Activated naive CD4-positive, alpha-beta T cell treated with anti-CD3 and anti-CD28 coated beads, Interleukin-2, amount 50 U/mL, for 72 hours (primary cell): Measurements from ENCODE around the gene CTIF. TPM values are rescaled to one million over a fixed set of nuclear protein-coding genes. Genes with fewer than 3 reads are reported as not detected.

Experiments
- ATAC-seq, 2 donors: fragments of 150-1000 bp; cut with Tn5 transposase; 2 replicates each; pipeline ENCODE4 v1.10.0; 2021; ENCODE audit warnings: mild to moderate bottlenecking in 2 of 2, moderate library complexity in 2 of 2
- DNase-seq, 2 donors: peaks; one replicate each; pipeline ENCODE4 v3.0.0; 2021 to 2022; ENCODE audit warnings: low spot score in 2 of 2
- H3K27ac Mint-ChIP-seq, 2 donors: one replicate each; pipeline ENCODE4 v1.8.0; 2022; ENCODE audit warnings: mild to moderate bottlenecking in 2 of 2, mixed read lengths in 2 of 2
- H3K36me3 Mint-ChIP-seq, 2 donors: one replicate each; pipeline ENCODE4 v1.8.0; 2022; ENCODE audit warnings: mixed read lengths in 2 of 2
- H3K9me3 Mint-ChIP-seq, 2 donors: one replicate each; pipeline ENCODE4 v1.8.0; 2022; ENCODE audit warnings: mixed read lengths in 2 of 2
- total RNA-seq, 2 donors: library from RNA; stranded (reverse); gene quantifications; one replicate each; pipeline ENCODE4 v1.2.3, GENCODE V29; 2022

CTIF gene
- total RNA-seq, 2 donors from 2014 or later = 2.4 to 7.9 TPM

- Mint-ChIP-seq H3K36me3 (no peaks in the 10 kb centered on the region), H3K9me3 (peaks cover 0 to 4% of the 10 kb centered on the region in 2 donors)
- no peak for DNase-seq
These were observed 343.5 kb downstream of the CTIF start for GRCh38 chr18:48882379-48882778.

GRCh38 chr18:48884306-48884705 lies 345.5 kb downstream of the CTIF start:
- no peak for DNase-seq
- H3K27ac Mint-ChIP-seq = peak overlapping the region in 1 of 2 donors; percentile 45
- H3K9me3 Mint-ChIP-seq = peaks cover 0 to 4% of the 10 kb centered on the region in 2 donors
- no peaks in the 10 kb centered on the region for H3K36me3 Mint-ChIP-seq
- ATAC-seq = no peak

More at GRCh38 chr18:48882379-48882778, 343.5 kb downstream of the CTIF start:
- no peak for ATAC-seq
- H3K27ac Mint-ChIP-seq = no peak overlapping the region

- DNase-seq = no peak
- peaks cover 0 to 4% of the 10 kb centered on the region in 2 donors for H3K9me3 Mint-ChIP-seq
- no peak for ATAC-seq
- H3K27ac Mint-ChIP-seq = peak overlapping the region; percentile 45 to 87
- H3K36me3 Mint-ChIP-seq = no peaks in the 10 kb centered on the region
These were observed 345.9 kb downstream of the CTIF start for GRCh38 chr18:48884771-48885170.

GRCh38 chr18:48885266-48885923 lies 346.6 kb downstream of the CTIF start:
- no peaks in the 10 kb centered on the region for H3K36me3 Mint-ChIP-seq
- ATAC-seq (no peak), DNase-seq (no peak)
- peaks cover 0 to under 1% of the 10 kb centered on the region in 2 donors for H3K9me3 Mint-ChIP-seq
- peak overlapping the region in 1 of 2 donors; percentile 45 for H3K27ac Mint-ChIP-seq

GRCh38 chr18:48885924-48886400 lies 347.1 kb downstream of the CTIF start:
- DNase-seq = no peak
- no peak for ATAC-seq
- Mint-ChIP-seq H3K36me3 (no peaks in the 10 kb centered on the region), H3K27ac (no peak overlapping the region), H3K9me3 (no peaks in the 10 kb centered on the region)

GRCh38 chr18:48886520-48887293 lies 347.9 kb downstream of the CTIF start:
- Mint-ChIP-seq H3K9me3 (no peaks in the 10 kb centered on the region), H3K27ac (no peak overlapping the region), H3K36me3 (no peaks in the 10 kb centered on the region)
- ATAC-seq = no peak
- DNase-seq = no peak

GRCh38 chr18:48887294-48887904 lies 348.6 kb downstream of the CTIF start:
- Mint-ChIP-seq H3K36me3 (no peaks in the 10 kb centered on the region), H3K27ac (no peak overlapping the region), H3K9me3 (no peaks in the 10 kb centered on the region)
- DNase-seq (no peak), ATAC-seq (no peak)

GRCh38 chr18:48887905-48888772 lies 349.3 kb downstream of the CTIF start:
- Mint-ChIP-seq H3K36me3 (no peaks in the 10 kb centered on the region), H3K27ac (no peak overlapping the region), H3K9me3 (no peaks in the 10 kb centered on the region)
- DNase-seq (no peak), ATAC-seq (no peak)

- Mint-ChIP-seq H3K27ac (no peak overlapping the region), H3K9me3 (no peaks in the 10 kb centered on the region), H3K36me3 (no peaks in the 10 kb centered on the region)
- DNase-seq (no peak), ATAC-seq (no peak)
These were observed 349.9 kb downstream of the CTIF start for GRCh38 chr18:48888773-48889080.

- no peaks in the 10 kb centered on the region for H3K36me3 Mint-ChIP-seq
These were observed 350.5 kb downstream of the CTIF start for GRCh38 chr18:48889115-48889941.

GRCh38 chr18:48889981-48890762 lies 351.3 kb downstream of the CTIF start:
- Mint-ChIP-seq H3K27ac (peak overlapping the region in 1 of 2 donors; percentile 28), H3K9me3 (no peaks in the 10 kb centered on the region), H3K36me3 (no peaks in the 10 kb centered on the region)
- no peak for DNase-seq
- no peak for ATAC-seq

More at GRCh38 chr18:48889115-48889941, 350.5 kb downstream of the CTIF start:
- Mint-ChIP-seq H3K27ac (no peak overlapping the region), H3K9me3 (no peaks in the 10 kb centered on the region)
- no peak for DNase-seq
- ATAC-seq = no peak

- H3K36me3 Mint-ChIP-seq = no peaks in the 10 kb centered on the region
- ATAC-seq = no peak
These were observed 352.9 kb downstream of the CTIF start for GRCh38 chr18:48891721-48892120.

GRCh38 chr18:48892146-48892855 lies 353.5 kb downstream of the CTIF start:
- Mint-ChIP-seq H3K9me3 (no peaks in the 10 kb centered on the region), H3K27ac (no peak overlapping the region), H3K36me3 (no peaks in the 10 kb centered on the region)
- DNase-seq = no peak
- no peak for ATAC-seq

More at GRCh38 chr18:48891721-48892120, 352.9 kb downstream of the CTIF start:
- H3K27ac Mint-ChIP-seq = no peak overlapping the region
- no peak for DNase-seq
- H3K9me3 Mint-ChIP-seq = no peaks in the 10 kb centered on the region

GRCh38 chr18:48893061-48893607 lies 354.3 kb downstream of the CTIF start:
- Mint-ChIP-seq H3K27ac (no peak overlapping the region), H3K36me3 (no peaks in the 10 kb centered on the region), H3K9me3 (no peaks in the 10 kb centered on the region)
- no peak for ATAC-seq
- no peak for DNase-seq
